T47D (cell line): ENCODE results near the gene RXFP3.

Experiments
- DNase-seq, 2 experiments: peaks; one replicate each; pipeline versions ENCODE4 v3.0.0 to v3.0.0-alpha.2; 2011 to 2012; ENCODE audit warnings: low read depth in 1 of 2, low spot score in 1 of 2
- JUND ChIP-seq: IDR thresholded peaks from 2 replicates; pipeline ENCODE4 v1.6.1; 2012; ENCODE audit warnings: low read depth
- in situ Hi-C: cut with HindIII; loops from 2 replicates; pipeline ENCODE4 v1.10.0; 2016; ENCODE audit warnings: low sequenced_read_pairs, low pct_unique_long_range_greater_than_20kb

The RXFP3 gene

DNA sequence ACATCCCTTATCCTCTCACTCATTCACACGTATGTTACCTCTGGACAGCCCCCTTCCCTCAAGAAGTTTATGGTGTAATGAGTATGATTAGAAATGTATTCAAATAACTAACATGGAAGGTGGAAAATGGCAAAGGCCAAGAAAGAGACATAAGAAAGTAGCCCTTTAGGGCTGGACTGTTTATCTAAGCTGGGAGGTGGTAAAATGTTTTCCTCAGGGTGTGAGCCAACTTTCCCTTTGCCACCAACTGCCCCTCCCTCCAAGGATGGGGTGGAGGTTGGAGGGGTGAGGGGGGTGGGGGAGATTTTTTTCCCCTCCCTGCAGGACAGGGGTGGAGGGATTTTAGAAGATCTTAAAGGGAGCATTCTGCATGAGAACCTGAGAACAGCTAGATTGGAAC is 40.1 kb downstream of the RXFP3 start:
- no peak for DNase-seq
- TF ChIP-seq JUND = no peak
- in situ Hi-C loops = no loop called here

DNA sequence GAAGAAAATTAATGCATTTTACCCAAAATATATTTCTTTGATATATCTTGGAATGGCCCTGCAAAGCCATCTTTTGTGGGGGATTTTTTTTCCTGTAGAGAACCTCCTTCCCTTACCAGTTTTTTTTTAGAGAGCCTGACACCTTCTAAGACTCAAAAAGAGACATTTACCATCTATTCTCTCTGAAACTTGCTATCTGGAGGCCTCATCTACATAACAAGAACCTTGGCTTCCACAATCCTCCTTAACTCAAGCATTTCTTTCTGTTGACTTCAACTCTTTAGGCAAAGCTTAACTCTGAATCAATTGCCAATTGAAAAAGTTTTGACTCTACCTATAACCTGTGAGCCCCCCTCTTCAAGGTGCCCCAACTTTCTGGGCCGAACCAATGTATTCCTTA is 42.1 kb downstream of the RXFP3 start:
- no peak for DNase-seq
- TF ChIP-seq JUND = no peak
- in situ Hi-C loops = no loop called here

DNA sequence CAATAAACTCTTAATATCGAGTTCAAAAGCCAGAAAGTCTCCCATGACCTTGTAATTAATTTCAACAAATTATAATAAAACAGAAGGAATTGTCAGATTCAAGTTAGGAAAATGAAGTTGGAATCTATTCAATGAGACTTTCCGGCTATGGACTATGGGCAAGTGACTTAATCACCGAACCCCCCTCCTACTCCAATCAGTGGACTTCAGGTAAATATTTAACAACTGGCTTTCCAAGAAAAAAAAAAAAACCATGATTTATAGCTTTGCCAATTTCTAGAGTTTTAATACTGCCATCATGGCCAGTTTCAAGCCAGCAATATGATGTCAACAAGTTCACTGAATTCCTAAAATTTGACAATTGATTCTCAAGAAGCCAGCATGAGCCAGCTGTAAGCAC is 43.8 kb downstream of the RXFP3 start:
- in situ Hi-C loops = no loop called here
- no peak for TF ChIP-seq JUND
- no peak for DNase-seq

DNA sequence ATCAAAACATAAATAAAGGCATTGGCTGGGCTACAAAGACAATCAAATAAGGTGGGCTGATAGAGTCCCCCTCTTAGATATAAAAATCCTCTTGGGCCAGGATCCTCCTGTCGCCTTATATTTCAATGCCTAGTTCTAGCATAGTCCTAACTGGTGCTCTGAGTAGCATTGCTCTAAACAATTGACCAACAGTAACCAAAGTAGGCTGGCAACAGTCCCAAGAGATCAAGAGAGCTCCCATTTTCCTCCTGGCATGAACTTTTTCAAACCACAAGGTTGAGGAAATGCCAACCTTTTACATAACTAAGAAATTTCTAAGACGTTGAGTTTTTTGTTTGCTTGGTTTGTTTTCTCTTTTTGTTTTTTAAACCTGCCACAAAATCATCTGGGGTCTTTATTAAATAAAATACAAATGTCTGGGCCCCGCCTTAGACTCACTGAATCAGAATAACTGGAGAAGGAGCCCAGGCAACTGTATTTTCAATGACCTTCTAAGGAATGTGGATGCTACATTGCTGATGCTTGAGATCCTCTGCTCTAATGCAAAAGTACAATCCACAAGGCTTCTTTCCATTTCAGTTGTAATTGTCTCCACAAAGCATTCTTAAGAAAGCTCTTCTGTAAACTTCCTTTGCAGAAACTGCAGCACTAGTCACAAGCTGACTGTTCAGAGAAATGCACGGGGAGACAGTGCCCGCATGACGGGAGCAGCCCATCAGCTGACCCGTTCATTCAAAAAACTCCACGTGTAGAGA is 45.4 kb downstream of the RXFP3 start:
- DNase-seq = peak in 1 of 2 experiments; percentile 24
- no peak for TF ChIP-seq JUND
- in situ Hi-C loops = no loop called here

DNA sequence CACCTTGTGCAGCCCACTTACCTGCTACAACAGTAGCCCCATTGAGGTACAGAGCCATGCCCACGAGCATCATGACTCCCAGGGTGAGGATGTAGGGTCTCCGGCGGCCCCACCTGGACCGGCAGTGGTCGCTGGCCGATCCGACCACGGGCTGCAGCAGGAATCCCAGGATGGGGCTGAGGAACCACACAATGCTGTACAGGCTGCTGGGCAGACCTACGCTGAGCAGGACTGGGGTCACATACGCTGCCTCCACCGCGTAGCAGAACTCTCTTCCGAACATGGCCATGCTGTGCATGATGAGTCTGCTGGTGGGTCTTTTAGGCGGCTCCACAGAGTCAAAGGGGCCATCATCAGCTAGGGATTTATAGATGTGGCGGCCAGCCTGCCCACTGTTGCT is 48.0 kb downstream of the RXFP3 start:
- DNase-seq = no peak
- in situ Hi-C loops = no loop called here
- no peak for TF ChIP-seq JUND

DNA sequence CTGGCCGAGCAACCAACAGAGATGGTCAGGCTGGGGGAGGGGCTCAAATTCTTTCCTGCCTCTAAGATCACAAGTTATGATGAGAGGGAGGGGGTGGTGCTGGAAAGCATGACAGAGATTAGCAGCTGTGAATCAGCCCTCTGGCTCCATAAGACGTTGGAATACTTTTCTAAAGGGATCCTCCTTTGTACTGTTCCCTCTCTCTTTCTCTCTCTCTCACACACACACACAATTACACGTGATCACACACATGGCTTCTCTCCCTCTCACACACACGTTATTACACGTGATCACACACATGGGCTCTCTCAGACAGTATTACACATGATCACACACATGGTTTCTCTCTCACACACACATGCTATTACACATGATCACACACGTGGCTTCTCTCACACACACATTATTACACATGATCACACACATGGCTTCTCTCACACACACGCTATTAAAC is 48.5 kb downstream of the RXFP3 start, which contains the start of gene SLC45A2:
SLC45A2 (minus strand) TSS at position 23 of the 454 bp plus-strand sequence. CDS start 110 bp downstream, outside the sequence.
- TF ChIP-seq JUND = no peak
- DNase-seq = no peak
- in situ Hi-C loops = no loop called here

DNA sequence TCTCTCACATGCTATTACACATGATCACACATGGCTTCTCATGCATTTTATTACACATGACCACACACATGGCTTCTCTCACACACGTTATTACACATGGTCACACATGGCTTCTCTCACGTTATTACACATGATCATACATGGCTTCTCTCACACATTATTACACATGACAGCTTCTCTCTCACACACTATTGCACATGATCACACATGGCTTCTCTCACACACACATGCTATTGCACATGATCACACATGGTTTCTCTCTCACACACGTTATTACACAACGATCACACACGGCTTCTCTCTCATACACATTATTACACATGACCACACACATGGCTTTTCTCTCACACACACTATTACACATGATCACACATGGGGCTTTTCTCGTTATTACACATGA is 49.3 kb downstream of the RXFP3 start:
- no peak for TF ChIP-seq JUND
- in situ Hi-C loops = no loop called here
- no peak for DNase-seq
